Activated CD8-positive, alpha-beta memory T cell treated with anti-CD3 and anti-CD28 coated beads, Interleukin-2, amount 50 U/mL, for 24 hours (primary cell): ENCODE data around the gene LLGL2.
"Not testable (repeated sequence)": the region's sequence is repeated elsewhere in the genome, so short reads cannot be mapped to it uniquely, and the experiment has no call there.

Experiments used
- DNase-seq: peaks from one replicate; pipeline ENCODE4 v3.0.0-alpha.2; 2020; ENCODE audit errors: extremely low read depth

The LLGL2 gene

DNA sequence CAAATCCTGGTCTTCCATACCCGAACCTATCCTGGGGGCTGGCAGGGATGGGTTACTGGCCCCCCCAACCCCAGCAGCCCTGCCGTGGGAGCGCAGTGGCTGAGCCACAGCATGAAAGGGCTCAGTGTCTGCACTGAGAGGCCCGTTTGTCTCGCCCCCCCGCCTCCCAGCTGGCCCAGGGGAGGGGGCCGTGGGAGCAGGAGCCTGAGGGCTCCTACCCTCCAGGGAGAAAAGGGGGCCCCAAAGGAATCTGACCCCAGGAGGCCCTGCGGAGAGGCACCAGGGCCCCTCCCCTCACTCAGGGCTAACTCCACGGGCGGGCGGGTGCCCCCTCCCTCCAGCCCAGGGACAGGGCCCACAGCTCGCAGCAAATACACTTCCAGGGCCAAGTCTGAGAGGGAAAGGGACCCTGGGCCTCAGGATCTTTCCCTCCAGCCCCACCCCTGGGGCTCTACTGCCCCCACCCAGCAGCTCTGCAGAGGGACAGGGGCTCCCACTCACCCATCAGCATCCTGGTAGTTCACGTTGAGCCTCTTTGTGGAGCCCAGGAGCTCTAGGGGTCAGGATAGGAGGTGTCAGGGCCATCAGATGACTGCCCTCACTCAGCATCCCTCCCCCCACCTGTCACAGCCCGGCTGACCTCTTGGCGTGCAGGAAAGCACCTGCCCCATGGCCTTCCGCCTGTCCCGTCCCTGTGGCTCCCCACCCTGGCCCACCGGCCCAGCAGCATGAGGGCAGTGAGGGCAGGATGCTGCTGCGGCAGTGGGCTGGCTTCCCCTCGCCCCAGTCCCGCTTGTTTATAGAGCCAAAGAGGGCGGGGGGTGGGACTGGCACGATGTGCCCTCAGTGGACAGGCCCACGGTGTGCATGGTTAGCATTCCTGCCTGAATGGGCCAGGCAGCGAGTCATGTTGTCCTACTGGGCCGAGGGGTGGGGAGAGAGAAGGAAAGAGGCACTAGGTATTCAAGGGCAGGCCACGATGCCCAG, 17.5 kb upstream of the LLGL2 start:
- no peak for DNase-seq

GRCh38 chr17:75508931-75509361, 16.6 kb upstream of the LLGL2 start:
- DNase-seq, result no peak

DNA sequence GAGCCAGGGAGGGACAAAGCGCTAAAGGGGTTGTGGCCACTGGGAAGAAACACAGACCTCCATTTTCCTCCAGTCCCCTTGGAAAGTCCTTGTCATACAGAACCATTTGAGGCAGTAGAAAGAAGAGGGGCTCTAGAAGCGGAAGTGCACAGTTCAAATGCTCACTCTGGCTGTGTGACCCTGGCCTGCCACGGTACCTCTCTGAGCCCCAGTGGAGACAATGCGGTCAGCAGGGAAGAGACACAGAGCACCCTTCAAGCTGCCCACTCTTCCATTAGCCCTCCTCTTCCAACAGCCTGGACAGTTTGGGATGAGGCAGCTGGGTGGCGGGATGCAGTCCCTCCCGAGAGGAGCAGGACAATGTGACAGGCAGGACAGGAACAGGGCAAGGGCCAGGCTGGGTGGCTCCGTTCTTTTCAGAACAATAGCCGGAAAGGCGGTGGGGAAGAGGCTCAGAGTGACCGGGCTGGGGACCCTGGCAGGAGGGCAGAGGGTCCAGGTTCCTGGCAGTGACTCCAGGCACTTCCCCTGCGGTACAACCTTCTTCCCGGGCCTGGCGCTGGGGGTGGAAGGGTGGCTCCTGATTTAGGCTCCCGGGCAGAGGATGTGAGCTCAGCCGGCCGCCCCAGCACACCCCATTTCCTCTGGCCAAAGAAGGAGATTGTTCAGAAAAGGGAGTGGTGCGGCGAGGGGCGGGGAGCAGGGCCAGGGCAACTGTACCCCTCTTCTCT, 15.8 kb upstream of the LLGL2 start:
- no peak for DNase-seq

DNA sequence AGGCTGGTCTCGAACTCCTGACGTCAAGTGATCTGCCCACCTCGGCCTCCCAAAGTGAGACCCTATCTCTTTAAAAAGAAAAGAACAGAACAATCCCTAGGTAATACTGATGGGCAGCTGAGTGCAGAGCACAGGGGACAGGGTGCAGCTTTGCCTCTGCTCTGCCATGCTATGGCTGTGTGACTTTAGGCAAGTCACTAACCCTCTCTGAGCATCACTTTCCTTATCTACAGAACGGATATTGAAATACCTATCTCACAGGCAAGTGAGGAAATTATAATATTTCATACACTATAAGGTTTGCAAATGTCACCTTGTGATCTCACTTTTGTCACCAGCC, 14.3 kb upstream of the LLGL2 start:
- DNase-seq, result no peak

DNA sequence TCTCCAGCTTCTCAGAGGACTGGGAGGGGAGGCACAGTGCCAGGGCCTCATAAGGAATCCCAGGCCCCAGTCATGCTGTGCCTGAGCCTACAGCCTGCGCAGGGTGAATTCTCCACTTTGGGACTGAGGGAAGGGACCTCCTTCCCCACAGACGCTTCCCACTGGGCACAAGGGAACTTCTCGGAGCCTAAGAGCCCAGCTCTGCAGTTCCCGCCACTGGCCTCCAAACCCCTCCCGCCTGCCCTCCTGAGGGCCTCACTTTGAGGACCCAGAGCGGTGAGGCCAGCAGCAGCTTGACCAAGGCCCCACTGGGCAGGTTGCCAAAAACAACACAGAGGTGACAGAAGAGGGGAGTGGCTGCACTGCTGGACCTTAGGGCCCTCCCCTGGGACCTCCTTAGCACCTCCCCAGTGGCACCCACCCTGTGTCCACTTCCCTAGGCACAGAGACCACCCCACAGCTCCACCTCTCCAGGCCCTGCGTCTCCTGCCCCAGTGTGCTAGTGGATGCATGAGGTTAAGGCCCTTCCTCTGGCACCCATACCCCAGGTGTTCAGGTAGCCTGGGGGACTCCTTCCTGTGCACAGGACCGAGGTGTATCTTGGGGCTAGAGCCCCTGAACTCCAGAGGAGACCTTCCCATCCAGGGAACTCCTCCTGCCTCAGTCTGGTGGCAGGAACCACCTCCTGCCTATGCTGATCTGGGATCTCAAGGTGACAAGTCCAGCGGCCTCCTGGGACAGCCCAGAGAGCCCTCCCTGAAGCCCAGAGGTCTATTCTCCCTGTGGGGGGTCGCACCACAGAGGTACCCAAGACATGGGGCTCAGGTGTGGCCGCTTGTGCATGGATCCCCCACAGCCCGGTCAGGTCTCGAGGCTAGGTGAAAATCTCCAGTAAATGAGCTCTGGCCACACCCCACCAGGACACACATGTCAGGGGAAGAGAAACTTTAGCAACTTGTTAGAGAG, 13.6 kb upstream of the LLGL2 start:
- no peak for DNase-seq

DNA sequence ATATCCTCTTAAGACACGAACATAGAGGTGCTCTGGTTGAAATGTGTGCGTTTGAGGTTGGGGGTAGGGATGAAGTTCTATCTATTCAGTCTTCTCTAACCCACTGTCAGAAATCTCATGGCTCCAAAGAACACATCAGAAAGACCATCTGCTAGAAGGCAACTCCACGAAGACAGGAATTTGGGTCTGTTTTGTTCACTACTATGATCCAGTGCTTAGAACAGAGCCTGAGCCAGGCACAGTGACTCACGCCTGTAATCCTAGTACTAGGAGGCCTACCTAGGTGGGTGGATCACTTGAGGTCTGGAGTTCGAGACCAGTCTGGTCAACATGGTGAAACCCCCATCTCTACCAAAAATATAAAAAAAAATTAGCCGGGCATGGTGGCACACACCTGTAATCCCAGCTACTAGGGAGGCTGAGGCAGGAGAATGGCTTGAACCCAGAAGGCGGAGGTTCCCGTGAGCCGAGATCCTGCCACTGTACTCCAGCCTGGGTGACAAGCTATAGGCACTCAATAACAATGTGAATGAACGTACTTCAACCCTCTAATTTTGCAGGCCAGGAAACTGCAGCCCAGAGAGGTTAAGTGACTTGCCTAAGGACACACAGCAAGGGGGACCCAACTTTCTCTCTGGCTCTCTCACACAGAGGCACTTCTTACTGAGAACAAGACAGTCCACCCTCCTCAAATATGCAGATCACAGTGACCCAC, 12.4 kb upstream of the LLGL2 start:
- no peak for DNase-seq

GRCh38 chr17:75513641-75514000, 11.9 kb upstream of the LLGL2 start:
- no peak for DNase-seq

DNA sequence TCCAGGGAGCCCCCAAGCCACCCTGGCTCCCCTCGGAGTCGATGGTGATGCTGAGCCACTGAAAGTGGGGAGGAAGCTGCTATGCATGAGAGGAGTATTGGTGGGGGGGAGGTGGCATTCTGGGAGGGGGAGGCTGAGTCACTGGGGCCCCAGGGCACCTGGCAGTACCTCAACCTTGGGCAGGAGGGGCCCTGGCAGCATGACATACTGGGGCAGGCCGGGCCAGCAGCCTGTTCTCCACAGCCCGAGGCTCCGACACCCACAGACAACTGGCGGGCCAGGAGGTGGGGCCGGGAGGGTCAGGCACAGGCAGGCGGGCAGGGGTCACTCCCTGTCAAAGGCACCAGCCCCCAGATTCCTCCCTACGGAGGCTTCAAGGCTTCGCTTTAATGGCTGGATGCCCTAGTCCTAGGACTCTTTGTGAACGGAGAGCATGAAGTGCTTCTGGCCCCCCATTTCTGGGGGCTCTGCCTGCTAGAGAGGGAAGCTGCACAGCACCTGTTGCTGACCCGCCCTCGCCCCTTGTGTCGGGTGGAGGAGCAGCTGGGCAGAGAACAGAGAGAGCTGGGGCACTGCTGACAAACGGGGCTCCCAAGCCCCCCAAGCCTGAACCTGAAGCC, 11.1 kb upstream of the LLGL2 start:
- no peak for DNase-seq

DNA sequence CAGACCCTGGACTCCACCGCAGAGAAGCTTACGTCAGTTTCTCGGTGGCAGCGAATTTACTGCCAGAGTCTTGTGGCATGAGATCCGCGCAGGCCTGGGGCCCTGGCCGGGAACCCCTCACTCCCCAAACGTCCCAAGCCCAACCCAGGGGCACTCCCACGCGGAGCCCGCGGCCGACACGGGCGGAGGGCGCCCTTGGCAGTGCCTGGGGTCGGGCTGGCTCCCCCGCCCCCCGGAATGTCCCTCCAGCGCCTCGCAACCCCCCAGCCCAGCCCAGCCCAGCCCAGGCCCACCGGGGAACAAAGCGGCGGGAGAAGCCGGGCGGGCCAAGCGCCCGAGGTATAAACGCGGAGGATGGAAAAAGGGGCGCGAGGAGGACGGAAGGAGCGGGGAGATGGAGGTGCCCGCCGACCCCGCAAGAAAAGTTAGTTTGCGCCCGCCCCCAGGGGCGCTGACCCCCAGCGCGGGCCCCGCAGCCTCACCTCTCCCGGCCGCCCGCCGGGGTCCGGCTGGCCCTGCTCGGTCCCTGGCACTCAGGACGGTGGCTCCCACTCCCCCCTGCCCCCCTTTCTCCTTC, 10.5 kb upstream of the LLGL2 start:
- no peak for DNase-seq

GRCh38 chr17:75515496-75516254, 9.8 kb upstream of the LLGL2 start, which contains the start of gene CASKIN2:
TSS of gene CASKIN2 (minus strand) at chr17:75515537. CDS start at chr17:75513804, 1,733 bp downstream.
- DNase-seq, result peak; percentile 61

GRCh38 chr17:75516255-75516618, 9.3 kb upstream of the LLGL2 start, which contains the start of gene TSEN54:
TSS of gene TSEN54 (plus strand) at chr17:75516528. CDS start at chr17:75516561, 33 bp downstream.
- peak; percentile 82 for DNase-seq

GRCh38 chr17:75516619-75517296, 8.7 kb upstream of the LLGL2 start:
- no peak for DNase-seq

GRCh38 chr17:75517297-75517865, 8.1 kb upstream of the LLGL2 start:
- DNase-seq, result no peak

GRCh38 chr17:75518201-75518600, 7.3 kb upstream of the LLGL2 start:
- no peak for DNase-seq

GRCh38 chr17:75518983-75519537, 6.4 kb upstream of the LLGL2 start:
- DNase-seq, result no peak

- DNase-seq, result not testable (repeated sequence)
Measured at GRCh38 chr17:75520413-75520812, 5.1 kb upstream of the LLGL2 start.

- no peak for DNase-seq
Measured at GRCh38 chr17:75521290-75521689, 4.2 kb upstream of the LLGL2 start.
